ENCODE results near the gene CD1B.

GRCh38 chr1:158328426-158328825 lies 2.9 kb downstream of the CD1B start:
- no peak for TF ChIP-seq CTCF (IDR thresholded peaks at IDR 0.05)
- no peak for TF ChIP-seq POLR2AphosphoS5 (IDR thresholded peaks at IDR 0.05; ENCODE audit: low read depth, low read length)

Data from Panc1 (cell line).